ENCODE results near the gene PLXNA2.

- TF ChIP-seq, protein P1, sequence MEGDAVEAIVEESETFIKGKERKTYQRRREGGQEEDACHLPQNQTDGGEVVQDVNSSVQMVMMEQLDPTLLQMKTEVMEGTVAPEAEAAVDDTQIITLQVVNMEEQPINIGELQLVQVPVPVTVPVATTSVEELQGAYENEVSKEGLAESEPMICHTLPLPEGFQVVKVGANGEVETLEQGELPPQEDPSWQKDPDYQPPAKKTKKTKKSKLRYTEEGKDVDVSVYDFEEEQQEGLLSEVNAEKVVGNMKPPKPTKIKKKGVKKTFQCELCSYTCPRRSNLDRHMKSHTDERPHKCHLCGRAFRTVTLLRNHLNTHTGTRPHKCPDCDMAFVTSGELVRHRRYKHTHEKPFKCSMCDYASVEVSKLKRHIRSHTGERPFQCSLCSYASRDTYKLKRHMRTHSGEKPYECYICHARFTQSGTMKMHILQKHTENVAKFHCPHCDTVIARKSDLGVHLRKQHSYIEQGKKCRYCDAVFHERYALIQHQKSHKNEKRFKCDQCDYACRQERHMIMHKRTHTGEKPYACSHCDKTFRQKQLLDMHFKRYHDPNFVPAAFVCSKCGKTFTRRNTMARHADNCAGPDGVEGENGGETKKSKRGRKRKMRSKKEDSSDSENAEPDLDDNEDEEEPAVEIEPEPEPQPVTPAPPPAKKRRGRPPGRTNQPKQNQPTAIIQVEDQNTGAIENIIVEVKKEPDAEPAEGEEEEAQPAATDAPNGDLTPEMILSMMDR (IDR thresholded peaks at IDR 0.05; ENCODE audit: insufficient read depth, low read depth, low read length) = no peak
- no peak for TF ChIP-seq EZH2 (IDR thresholded peaks at IDR 0.05; ENCODE audit: insufficient read depth, low read length)
Measured at GRCh38 chr1:208243967-208244916, at the start of gene PLXNA2.

Data from astrocyte (in vitro differentiated cells and primary cell).